ENCODE data around the gene ITLN1.
"Not testable (repeated sequence)": the region's sequence is repeated elsewhere in the genome, so short reads cannot be mapped to it uniquely, and the experiment has no call there.

The ITLN1 gene

GRCh38 chr1:160885042-160885441, at the start of gene ITLN1:
TSS of gene ITLN1 (minus strand) at chr1:160885180. CDS start at chr1:160884877, 303 bp downstream.
- FAIRE-seq = no peak

GRCh38 chr1:160933305-160933704, 48.3 kb upstream of the ITLN1 start:
- FAIRE-seq; DNase-seq (ENCODE audit: low spot score): not testable (repeated sequence)

More at GRCh38 chr1:160885042-160885441, at the start of gene ITLN1:
- no peak for DNase-seq (ENCODE audit: low spot score)

- FAIRE-seq (no peak), DNase-seq (ENCODE audit: low spot score) (no peak)
Observed at GRCh38 chr1:160925652-160926244, 40.8 kb upstream of the ITLN1 start.

GRCh38 chr1:160924791-160925651, 40.0 kb upstream of the ITLN1 start:
- FAIRE-seq = no peak
- DNase-seq (ENCODE audit: low spot score) = no peak

GRCh38 chr1:160916666-160917065, 31.7 kb upstream of the ITLN1 start:
- DNase-seq (ENCODE audit: low spot score) = no peak
- no peak for FAIRE-seq

GRCh38 chr1:160913229-160913628, 28.2 kb upstream of the ITLN1 start:
- DNase-seq (ENCODE audit: low spot score); FAIRE-seq: not testable (repeated sequence)

- FAIRE-seq = no peak
Observed at GRCh38 chr1:160911925-160912324, 26.9 kb upstream of the ITLN1 start.

GRCh38 chr1:160911441-160911840, 26.5 kb upstream of the ITLN1 start:
- FAIRE-seq = no peak
- no peak for DNase-seq (ENCODE audit: low spot score)

More at GRCh38 chr1:160911925-160912324, 26.9 kb upstream of the ITLN1 start:
- DNase-seq (ENCODE audit: low spot score) = no peak

GRCh38 chr1:160910170-160910750, 25.3 kb upstream of the ITLN1 start:
- FAIRE-seq = no peak
- DNase-seq (ENCODE audit: low spot score) = no peak

GRCh38 chr1:160907976-160908375, 23.0 kb upstream of the ITLN1 start:
- FAIRE-seq (no peak), DNase-seq (ENCODE audit: low spot score) (no peak)

GRCh38 chr1:160905617-160905989, 20.6 kb upstream of the ITLN1 start:
- no peak for DNase-seq (ENCODE audit: low spot score)
- FAIRE-seq = no peak

GRCh38 chr1:160904783-160905616, 20.0 kb upstream of the ITLN1 start:
- no peak for DNase-seq (ENCODE audit: low spot score)
- no peak for FAIRE-seq

GRCh38 chr1:160902251-160902650, 17.3 kb upstream of the ITLN1 start:
- FAIRE-seq; DNase-seq (ENCODE audit: low spot score): not testable (repeated sequence)

- FAIRE-seq = no peak
- DNase-seq (ENCODE audit: low spot score) = no peak
Observed at GRCh38 chr1:160901768-160902167, 16.8 kb upstream of the ITLN1 start.

- not testable (repeated sequence) for FAIRE-seq; DNase-seq (ENCODE audit: low spot score)
Observed at GRCh38 chr1:160900683-160901082, 15.7 kb upstream of the ITLN1 start.

GRCh38 chr1:160894368-160895135, 9.6 kb upstream of the ITLN1 start:
- DNase-seq (ENCODE audit: low spot score); FAIRE-seq: not testable (repeated sequence)

GRCh38 chr1:160891474-160891873, 6.5 kb upstream of the ITLN1 start:
- DNase-seq (ENCODE audit: low spot score) = no peak
- FAIRE-seq = no peak

- FAIRE-seq = no peak
Observed at GRCh38 chr1:160888926-160889325, 3.9 kb upstream of the ITLN1 start.

GRCh38 chr1:160887071-160887470, 2.1 kb upstream of the ITLN1 start:
- no peak for FAIRE-seq
- DNase-seq (ENCODE audit: low spot score) = no peak

More at GRCh38 chr1:160888926-160889325, 3.9 kb upstream of the ITLN1 start:
- DNase-seq (ENCODE audit: low spot score) = no peak

GRCh38 chr1:160884579-160884978, 401 bp downstream of the ITLN1 start:
- DNase-seq (ENCODE audit: low spot score) (peak; percentile 48), FAIRE-seq (no peak)
